Stimulated activated CD4-positive, alpha-beta T cell treated with anti-CD3 and anti-CD28 coated beads, Interleukin-1b, Interleukin-23, amount 100 ng/mL, for 24 hours (primary cell): ENCODE measurements around the gene MSRB2.
"Not testable (repeated sequence)": the region's sequence is repeated elsewhere in the genome, so short reads cannot be mapped to it uniquely, and the experiment has no call there.

Experiments used
- DNase-seq, 4 experiments: peaks; one replicate each; pipeline ENCODE4 v3.0.0-alpha.2; 2020; ENCODE audit warnings: low read depth in 4 of 4, low spot score in 1 of 4

Gene MSRB2

DNA sequence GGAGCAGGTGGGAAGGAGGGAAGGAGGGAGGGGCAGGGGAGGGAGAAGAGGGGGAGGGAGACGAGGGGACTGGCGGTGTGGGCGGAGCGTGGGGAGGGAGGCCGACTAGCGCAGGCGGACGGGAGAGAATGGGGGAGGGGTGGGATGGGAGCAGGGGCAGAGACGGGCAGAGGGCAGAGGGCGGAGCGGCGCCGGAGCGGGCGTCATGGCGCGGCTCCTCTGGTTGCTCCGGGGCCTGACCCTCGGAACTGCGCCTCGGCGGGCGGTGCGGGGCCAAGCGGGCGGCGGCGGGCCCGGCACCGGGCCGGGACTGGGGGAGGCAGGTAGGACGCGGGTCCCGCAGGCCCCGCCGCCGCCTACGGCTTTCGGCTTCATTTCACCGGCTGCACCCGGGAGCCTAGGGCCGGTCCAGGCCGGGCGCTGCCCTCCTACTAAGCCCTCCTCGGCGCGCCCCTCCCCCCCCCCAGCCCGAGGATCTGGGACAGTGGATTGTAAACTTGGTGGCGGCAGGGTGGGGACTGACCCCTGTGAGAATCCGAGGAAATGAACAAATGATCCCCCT, at the start of gene MSRB2:
MSRB2 (plus strand) TSS at position 176 of the 562 bp plus-strand sequence; CDS start at position 206, 30 bp downstream.
- DNase-seq = peak; percentile 10 to 74 (median 46)

DNA sequence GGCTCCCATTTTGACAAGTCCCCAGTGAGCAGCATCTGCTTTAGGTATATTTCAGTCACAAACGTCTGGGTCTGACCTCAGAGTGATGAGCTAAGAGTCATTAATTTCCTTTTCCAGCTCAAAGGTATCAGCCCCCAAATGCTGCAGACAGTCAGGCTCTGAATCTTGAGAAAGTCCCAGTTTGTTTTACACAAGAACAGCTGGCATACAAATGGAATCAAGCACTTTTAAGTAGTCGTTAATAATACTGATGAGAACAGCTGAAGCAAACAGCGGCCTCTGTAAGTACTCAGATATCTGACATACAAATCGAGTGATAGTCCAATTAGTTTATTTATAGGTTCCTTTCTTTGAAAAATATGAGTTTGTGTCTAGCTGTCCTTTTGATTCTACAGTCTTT, 49.4 kb upstream of the MSRB2 start:
- no peak for DNase-seq

DNA sequence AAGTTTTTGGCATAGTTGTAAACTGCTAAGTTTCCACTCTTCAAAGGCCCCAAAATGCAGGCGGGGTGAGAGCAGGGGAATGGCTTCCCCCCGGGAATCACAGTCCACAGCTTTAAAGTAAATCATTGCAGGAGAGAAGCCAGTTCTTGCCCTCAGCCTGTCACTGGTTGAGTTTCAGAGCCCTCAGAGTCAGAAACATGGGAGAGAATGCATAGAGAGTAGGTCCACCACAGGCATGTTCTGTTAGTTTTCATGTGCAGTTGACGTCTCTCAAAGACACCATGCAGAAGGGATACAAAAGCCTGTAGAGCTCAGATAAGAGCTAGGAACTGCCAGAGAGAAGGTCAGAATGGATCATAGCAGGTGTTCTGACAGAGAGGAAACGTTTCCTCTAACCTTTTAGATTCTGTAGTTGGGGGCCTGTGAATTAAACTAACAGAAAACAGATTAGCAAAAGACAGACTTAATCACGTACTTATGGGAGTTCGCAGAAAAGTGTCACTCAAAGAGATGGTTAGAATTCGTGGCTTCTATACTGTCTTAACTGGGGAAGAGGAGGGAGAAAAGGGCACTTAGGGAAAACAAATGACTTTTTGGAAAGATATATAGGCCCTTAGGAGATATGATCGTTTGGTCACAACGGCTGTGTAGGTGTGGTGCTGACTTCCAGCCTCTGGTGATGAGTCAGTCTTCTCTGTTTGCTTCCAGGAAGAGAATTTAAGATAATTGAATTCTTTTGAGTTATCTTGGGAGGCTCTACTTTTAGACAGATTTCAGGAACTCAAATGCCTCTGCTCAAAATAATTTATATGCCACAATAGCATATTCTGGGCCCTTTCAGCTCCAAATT, 48.0 kb upstream of the MSRB2 start:
- DNase-seq = no peak

DNA sequence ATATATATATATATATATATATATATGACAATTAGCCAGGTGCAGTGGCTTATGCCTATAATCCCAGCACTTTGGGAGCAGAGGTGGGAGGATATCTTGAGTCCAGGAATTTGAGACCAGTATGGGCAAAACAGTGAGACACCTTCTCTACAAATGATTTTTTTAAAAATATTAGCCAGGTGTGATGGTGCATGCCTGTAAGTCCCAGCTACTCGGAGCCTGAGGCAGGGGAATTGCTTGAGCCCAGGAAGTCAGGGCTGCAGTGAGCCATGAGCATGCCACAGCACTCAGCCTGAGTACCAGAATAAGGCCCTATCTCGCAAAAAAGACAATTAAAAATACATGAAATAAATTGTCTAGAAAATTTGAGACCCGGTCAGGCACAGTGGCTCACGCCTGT, 47.2 kb upstream of the MSRB2 start:
- DNase-seq = no peak

DNA sequence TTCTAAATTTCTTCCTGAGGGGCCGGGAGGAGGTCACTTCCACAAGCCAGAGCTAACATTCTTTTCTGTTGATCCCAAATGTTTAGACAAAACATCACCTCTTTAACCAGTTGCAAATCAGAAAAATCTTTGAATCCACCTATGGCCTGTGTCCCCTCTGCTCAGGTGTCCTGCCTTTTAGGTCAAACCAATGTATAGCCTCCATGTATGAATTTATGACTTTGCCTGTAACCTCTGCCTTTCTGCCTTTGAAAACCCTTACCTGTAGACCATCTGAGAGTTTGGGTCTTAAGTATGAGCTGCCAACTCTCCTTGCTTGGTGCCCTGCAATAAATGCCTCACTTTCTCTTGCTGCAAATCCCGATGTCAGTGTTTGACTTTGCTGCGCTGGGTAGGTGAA, 44.1 kb upstream of the MSRB2 start:
- no peak for DNase-seq

DNA sequence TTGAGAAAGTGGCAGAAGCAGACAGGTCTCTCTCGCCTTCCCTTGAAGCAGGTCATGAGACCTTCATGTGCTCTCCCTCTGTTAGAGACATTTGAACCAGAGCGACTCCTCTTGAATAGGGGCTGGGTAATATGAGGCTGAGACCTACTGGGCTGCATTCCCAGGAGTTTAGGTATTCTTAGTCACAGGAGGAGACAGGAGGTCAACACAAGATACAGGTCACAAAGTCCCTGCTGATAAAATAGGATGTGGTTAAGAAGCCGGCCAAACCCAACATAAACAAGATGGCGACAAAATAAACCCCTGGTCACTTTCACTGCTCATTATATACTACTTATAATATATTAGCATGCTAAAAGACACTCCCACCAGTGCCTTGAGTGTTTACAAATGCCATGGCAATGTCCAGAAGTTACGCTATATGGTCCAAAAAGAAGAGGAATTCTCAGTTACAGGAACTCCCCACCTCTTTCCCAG, 43.5 kb upstream of the MSRB2 start:
- DNase-seq = no peak

DNA sequence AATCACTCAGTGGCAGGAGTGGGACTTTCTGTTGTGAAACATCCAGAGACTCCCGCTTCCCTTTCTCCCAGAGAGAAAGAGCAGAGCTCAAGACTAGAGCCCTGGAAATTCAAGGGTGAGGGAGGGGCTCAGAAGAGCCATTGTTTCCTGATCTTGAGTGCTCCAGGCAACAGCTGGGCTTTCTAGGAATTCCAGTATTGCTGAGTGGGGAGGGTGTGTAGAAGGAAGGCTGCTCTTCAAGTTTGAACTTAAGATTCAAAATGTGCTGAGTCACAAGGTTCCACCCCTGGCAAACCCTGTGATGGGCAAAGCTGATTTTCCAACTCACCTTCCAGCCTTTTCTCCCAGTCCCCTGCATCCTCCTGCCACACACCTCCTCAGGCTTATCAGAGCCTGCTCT, 42.3 kb upstream of the MSRB2 start:
- DNase-seq = no peak

DNA sequence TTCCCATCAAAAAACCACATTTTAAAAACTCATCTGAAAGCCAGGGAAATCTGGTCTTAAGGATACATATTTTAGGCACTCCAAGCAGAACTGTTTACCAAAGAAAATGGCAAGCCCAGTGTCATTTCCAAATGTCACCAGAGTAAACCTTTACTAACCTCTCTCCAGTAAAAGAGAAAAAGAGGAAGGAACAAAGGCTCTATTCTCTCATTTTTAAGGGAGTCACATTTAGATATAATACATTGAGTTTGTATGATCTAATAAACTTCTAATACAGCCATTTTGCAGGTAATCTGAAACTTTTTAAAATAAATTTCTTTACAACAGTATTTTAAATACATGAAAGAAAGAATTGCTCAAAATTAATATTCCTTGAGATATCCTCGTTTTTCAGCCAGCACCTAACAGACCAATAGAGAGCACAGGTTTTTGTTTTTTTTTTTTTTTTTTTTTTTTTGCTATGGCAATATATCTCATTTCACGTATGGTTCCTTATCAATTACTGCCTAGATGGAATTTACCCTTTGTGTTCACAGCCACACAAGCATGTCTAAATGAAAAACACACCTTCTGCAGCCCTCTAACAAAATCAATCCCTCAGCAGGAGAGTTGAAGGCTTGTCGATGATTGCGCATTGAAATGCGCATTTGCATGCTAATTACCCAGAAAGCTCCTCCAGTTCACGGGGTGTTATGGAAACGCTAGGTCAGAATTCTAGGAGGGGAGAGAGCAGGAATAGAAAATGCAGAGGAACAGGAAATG, 39.8 kb upstream of the MSRB2 start:
- DNase-seq = no peak

DNA sequence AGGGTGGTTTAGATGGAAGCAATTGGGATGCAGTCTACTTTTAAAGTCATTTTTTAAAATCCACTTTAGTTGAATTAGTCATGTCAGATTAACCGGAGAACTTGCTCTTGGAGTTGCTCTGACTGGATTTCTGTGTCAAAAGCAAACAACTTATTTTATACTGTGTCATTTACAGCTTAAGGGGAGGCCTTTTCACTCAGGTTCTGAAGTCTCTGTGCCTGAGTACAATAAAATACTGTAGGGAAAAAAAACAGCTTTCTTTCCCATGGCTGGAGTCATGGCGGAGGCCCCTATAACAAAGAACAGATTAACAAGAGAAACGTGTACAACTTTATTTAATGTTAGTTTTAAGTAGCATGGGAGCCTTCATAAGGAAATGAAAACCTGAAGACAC, 39.2 kb upstream of the MSRB2 start:
- DNase-seq = no peak

DNA sequence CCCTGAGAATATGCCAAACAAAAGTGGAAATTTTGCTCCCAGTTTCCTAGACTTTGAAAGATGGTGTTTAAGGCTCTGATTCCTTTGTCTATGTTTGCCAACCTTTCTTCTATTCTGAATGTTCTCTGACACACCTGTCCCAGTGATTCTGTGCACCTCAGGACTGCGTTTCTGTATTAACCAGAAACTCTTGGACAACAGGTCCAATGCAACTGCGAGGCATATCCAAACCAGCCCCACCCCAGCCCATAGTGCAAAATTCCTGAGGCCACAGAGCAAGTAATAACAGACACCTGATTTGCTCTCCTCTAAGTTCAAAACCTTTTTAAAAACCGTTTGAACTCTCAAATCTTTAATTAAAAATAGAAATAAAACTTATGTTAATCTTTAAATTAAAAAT, 37.0 kb upstream of the MSRB2 start:
- no peak for DNase-seq

DNA sequence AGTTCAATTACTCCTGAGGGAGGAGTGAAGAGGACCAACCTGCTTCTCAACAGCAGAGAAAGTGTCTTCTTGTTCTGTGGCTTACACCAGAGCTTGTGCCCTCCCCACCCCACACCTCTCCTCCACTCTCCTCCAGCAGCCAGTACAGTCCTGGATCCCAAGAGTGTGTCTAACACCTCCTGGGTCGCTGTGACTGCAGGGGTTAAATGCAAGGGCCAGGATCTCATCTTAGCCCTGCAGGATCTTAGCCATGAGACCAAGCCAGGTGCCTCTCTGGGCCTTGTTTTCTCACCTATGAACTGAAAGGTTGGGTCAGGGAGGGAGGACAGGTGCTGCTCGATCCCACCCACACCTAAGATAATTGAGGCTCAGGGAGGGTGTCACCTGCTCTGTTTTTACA, 34.5 kb upstream of the MSRB2 start:
- no peak for DNase-seq

DNA sequence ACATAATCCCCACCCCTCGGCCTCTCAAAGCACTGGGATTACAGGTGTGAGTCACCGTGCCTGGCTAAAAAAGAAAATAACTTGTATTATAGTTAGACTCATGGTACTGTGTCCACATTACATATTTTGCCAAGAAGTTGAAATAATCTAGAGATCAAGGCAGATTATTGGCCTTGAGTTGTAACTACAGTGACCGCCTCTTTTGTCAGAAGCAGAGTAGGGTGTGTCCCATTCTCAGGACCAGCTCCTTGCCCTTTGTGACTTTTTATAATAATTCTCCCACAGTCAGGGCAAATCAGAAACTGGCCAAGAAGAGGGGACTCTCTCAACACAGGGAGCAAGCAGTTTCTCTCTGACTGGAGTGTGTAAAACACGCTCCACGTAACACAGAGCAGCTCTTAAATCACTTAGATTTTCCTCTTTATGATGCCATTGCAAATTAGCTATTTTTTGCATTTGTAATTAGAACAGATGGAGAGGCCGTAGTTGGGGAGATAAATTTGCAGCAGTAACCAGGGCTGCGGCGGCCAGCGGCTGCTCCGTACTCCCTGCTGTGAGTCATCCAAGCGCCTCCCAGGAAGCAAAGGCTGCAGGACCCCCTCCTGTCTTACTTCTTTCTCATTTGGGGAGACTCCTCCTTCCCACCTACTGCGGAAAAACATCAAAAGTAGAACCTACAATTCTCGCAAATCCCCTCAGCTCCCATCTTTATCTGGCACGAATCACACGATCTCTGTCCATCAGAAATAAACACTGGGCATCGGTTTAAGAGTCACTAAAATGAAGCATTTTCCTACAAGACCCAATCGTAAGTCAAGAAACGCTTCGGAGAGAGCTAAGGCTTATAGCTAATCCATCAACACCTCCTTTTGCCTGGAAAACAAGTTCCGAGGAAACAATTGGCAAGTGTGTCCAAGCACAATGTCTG, 32.1 kb upstream of the MSRB2 start:
- no peak for DNase-seq

DNA sequence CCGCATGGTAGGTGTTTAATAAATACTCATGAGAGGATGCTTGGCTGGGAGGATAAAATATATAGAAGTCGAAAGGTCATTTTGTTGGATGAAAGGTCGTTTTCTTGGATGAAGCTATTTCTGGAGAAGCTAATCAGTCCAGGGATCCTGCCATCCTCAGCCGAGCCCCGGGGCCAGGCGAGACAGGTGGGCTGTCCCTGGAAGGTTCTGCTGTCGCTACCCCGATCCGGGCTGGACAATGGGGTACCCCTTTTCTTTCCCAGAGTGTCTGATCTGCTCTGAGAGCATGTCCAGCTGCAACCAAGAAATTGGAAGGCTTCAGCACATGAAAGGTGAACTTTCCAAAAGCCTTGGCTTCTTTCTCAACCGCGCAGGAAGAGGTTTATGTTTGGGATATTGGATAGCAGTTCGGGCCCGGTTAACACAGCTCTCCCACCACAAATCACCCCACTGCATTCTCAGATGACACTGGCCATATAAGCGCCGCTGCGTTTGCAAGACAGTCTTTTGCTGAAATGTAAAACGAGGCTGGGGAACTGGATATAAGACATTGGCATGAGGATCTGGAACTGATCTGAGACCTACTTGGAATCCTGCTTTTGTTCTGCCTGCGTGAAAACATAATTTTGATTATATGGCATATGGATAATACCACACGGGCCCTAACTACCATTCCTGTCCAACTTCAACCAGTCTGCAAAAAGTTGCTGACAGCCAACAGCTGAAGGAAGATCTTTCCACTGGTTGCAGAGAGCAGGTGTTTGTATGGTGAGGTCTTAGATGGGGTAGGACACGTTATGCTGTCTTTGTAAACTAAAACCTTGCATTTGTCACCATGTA, 31.2 kb upstream of the MSRB2 start:
- no peak for DNase-seq

DNA sequence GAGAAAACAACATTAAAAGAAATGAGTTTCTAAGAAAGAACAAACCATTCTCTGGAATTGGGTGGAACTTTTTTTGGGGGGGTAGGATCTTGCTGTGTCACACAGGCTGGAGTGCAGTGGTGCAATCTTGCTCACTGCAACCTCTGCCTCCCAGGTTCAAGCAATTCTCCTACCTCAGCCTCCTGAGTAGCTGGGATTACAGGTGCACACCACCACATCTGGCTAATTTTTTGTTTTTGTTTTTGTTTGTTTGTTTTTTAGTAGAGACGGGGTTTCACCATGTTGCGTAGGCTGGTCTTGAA, 30.6 kb upstream of the MSRB2 start:
- DNase-seq = not testable (repeated sequence)

DNA sequence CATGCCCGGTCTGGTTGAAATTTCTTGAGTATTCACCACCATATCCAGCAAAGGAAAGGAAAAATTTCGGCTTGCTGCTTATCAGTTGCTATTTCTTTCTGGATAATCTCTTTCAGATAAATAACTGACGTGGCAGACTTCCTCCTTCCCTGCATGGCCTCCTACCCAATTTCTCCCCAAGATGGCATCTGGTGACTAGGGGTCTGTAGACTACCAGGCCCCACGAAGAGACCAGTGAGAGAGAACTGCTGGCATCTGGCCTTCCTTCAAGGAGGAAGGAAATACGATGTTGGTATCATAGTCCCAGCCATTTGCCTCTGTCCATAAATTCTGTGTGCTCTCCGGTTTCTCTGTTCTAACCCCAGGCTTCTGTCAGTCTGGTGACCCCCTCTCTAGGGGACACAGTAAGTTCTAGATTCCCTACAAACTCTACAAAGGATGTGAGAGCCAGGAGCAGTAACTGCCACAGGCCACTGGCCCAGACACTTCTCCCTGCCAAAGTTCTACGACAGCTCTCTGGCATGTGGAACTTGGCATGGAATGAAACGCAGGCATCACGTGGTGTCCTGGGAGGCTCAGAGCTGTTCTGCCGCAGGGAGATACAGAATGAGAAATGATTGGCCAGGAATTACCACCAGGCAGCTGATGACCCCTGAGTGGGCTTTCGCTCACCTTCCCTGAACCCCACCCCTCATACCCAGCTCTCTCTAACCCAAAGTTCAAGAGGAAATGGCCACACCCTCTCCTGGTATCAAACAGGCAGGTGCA, 30.0 kb upstream of the MSRB2 start:
- no peak for DNase-seq

DNA sequence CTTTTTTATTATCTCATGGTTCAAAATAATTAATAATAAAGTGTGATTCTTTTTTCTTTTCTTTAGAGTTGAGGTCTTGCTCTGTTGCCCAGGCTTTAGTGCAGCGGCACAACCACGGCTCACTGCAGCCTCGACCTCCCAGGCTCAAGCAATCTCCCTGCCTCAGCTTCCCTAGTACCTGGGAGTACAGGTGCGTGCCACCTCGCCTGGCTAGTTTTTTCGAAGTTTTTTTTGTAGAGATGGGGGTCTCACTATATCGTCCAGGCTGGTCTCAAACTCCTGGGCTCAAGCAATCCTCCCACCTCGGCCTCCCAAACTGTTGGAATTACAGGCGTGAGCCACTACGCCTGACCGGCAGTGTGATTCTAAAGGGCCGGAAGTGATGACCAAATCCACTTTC, 28.0 kb upstream of the MSRB2 start:
- no peak for DNase-seq

DNA sequence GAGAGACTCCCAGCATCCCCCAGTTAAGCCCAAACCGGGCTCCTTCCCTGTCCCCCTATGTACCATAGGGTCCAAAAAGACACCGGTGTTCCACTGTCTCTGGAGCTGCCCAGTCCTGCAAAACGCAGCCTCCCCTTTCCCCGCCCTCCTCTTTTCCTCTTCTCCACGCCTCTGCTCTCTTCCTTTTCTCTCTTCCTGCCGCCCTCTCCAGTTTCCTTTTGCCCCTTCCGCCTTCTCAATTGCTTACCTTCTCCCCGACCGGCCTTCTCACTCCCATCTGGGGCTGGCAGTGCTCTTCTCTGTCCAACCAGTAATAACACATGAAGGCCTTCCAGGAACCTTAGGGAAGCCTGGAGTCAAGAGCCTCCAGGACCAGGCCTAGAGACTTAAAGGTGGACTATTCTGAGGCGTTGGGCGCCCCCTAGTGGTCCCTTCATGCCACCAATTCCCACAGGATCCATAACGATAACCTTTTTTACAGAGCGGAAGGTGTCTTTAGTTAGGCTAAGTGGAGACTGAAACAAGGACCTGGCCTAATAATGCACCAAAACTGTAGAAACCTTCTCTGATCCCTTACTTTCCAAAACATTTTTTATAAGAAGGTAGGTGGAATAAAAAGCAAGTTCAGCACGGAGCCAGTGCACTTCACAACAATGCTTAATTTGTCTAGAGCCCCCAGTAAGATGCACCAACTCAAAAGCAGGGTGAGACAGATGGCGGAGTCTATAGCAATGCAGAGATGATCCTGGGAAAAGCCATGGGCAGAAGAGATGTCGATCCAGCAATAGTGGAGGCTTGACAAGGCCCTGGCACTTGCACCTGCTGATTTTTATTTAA, 27.2 kb upstream of the MSRB2 start:
- DNase-seq = peak; percentile 40 to 54 (median 46)

DNA sequence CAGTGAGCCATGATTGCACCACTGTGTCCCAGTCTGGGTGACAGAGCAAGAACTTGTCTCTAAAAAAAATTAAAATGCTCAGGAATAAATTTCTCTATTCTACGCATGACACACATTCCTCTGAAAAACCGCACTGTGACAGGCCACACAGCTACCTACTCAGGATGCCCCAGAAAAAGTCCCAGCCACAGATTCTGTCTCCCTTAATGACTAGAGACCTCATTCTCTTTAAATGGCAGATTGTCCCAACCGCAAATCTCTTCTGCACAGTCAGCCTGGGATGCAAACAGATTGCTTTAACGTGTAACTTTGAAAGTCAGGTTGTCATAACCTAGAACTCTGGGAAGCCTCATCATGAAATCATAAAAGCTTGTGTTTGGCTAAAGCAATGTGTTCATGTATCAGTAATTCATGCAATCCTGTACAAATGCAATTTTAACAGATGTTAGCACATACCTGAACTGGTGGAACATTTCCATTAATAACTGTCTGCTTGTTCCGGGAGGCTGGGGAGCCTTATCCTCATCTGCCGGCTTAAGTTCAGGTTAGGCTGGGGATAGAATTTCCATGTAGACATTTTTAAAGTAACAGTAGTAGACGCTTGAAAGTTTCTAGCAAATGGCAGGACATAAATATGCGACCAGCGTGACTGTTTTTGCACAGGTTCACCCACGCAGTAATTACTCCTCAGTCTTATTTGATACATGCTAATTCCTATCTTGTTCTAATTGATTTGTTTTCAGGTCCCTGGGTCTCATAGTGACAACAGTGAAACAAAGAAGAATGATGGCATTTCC, 26.2 kb upstream of the MSRB2 start:
- DNase-seq = no peak
